OCI-LY7 (cell line): ENCODE measurements around the gene AOC3. TPM values are rescaled to one million over a fixed set of nuclear protein-coding genes. Genes with fewer than 3 reads are reported as not detected.

Experiments used
- BruUV-seq: library from RNA; stranded (reverse); fragments of 400-500 nt; replicated peaks from 2 replicates; lab custom pipeline; 2021; lab: Mats Ljungman, UMichigan
- CTCF ChIA-PET: fragments of 300-600 bp; sonication (Branson Sonifier 250); formaldehyde crosslinking; loops from one replicate; lab custom pipeline; 2022; ENCODE audit warnings: antibody characterized with exemption; ENCODE audit not compliant: unreplicated experiment; lab: Charles Lee
- POLR2A ChIA-PET: fragments of 300-600 bp; sonication (Branson Sonifier 250); formaldehyde crosslinking; loops from one replicate; lab custom pipeline; 2022; ENCODE audit warnings: antibody characterized with exemption; lab: Charles Lee
- DNase-seq: peaks from one replicate; pipeline ENCODE4 v3.0.0-alpha.2; 2015; ENCODE audit warnings: low spot score
- H2AFZ ChIP-seq: fragments of 200-600 bp; sonication (generic), shearing (Covaris generic); 2 replicates; pipeline ENCODE4 v1.6.1; 2014; ENCODE audit warnings: mild to moderate bottlenecking, antibody characterized with exemption, low read length, moderate library complexity
- H3K27ac ChIP-seq: fragments of 200-600 bp; sonication (generic); 2 replicates; pipeline ENCODE4 v1.5.1; 2014; ENCODE audit warnings: mixed run types, low read depth, mild to moderate bottlenecking, moderate library complexity, low read length, inconsistent platforms; ENCODE audit not compliant: poor library complexity, severe bottlenecking
- H3K36me3 ChIP-seq: fragments of 200-600 bp; sonication (generic); 2 replicates; pipeline ENCODE4 v1.6.1; 2014; ENCODE audit warnings: mild to moderate bottlenecking, antibody characterized with exemption, low read length, moderate library complexity, mixed read lengths; ENCODE audit not compliant: insufficient read depth
- H3K4me1 ChIP-seq: fragments of 200-600 bp; sonication (generic); 2 replicates; pipeline ENCODE4 v1.5.1; 2014; ENCODE audit warnings: mild to moderate bottlenecking, low read length; ENCODE audit not compliant: insufficient read depth, poor library complexity, severe bottlenecking
- H3K4me2 ChIP-seq: fragments of 200-600 bp; sonication (generic); 2 replicates; pipeline ENCODE4 v1.6.1; 2014; ENCODE audit warnings: mild to moderate bottlenecking, low read length
- H3K4me3 ChIP-seq: fragments of 200-600 bp; sonication (generic); 2 replicates; pipeline ENCODE4 v1.5.1; 2014; ENCODE audit warnings: mild to moderate bottlenecking, low read depth, low read length; ENCODE audit not compliant: poor library complexity, severe bottlenecking
- H3K79me2 ChIP-seq: fragments of 200-600 bp; sonication (generic); 2 replicates; pipeline ENCODE4 v1.6.1; 2016; ENCODE audit warnings: low read depth, mild to moderate bottlenecking, low read length, moderate library complexity, mixed read lengths; ENCODE audit not compliant: insufficient read depth
- H3K9me2 ChIP-seq: fragments of 200-600 bp; sonication (generic); 2 replicates; pipeline ENCODE4 v1.6.1; 2016; ENCODE audit warnings: mild to moderate bottlenecking, low read length, mixed read lengths; ENCODE audit not compliant: insufficient read depth
- H3K9me3 ChIP-seq: fragments of 200-600 bp; sonication (generic); 2 replicates; pipeline ENCODE4 v1.6.1; 2014; ENCODE audit warnings: mild to moderate bottlenecking, mixed run types, low read length, mixed read lengths
- H4K20me1 ChIP-seq: fragments of 200-600 bp; sonication (generic); 2 replicates; pipeline ENCODE4 v1.6.1; 2014; ENCODE audit warnings: mild to moderate bottlenecking, antibody characterized with exemption, low read length, moderate library complexity, mixed read lengths; ENCODE audit not compliant: insufficient read depth
- CTCF ChIP-seq: fragments of 200-600 bp; sonication (generic); conservative IDR thresholded peaks from 2 replicates; pipeline ENCODE4 v1.5.1; 2014; ENCODE audit warnings: mild to moderate bottlenecking, antibody characterized with exemption, low read length, moderate library complexity, mixed read lengths
- EZH2phosphoT487 ChIP-seq: fragments of 200-600 bp; sonication (generic); IDR thresholded peaks from 2 replicates; pipeline ENCODE4 v1.6.1; 2018; ENCODE audit warnings: low read depth, borderline replicate concordance, mild to moderate bottlenecking, mixed run types, antibody characterized with exemption, low read length, moderate library complexity, mixed read lengths
- intact Hi-C: fragments of 100-400 bp; cut with micrococcal nuclease; formaldehyde crosslinking; loops from one replicate; pipeline ENCODE4 v1.10.0; 2022; ENCODE audit not compliant: unreplicated experiment
- total RNA-seq, 2 experiments: library from RNA; depleted of rRNA in 1 of 2; stranded (reverse); fragments of >200 nt in 1 of 2; shearing (Covaris generic) in 1 of 2; gene quantifications; 2 replicates each; pipeline ENCODE4 v1.2.3, GENCODE V29; 2014 to 2022

AOC3 gene
- total RNA-seq, 2 experiments from 2014 or later = 0.73 to 2.5 TPM

DNA sequence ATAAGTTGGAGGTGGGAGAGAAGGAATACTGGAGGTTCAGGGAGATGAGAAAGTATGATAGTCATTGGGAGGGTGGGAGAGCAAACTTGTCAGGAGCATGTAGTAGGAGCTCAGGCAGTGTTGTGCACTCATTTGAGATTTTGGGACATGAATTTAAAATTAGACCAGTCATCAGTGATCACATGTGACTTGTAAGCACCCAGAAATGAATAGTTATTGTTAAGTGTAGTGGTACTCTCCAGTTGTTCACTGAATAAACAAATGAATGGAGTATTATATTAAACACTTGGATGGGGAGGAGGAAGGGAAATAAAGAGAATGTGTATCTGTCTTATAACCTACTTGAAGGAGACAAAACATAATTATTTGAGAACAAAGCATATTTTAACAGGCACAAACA is 20.0 kb upstream of the AOC3 start:
- Histone ChIP-seq H3K79me2 (peaks cover 37% of the 10 kb centered on the region), H3K36me3 (peaks cover 22% of the 10 kb centered on the region), H3K9me2 (no peaks in the 10 kb centered on the region), H4K20me1 (peaks cover 8% of the 10 kb centered on the region; the same call in 1 of the 2 replicates), H3K27ac (no peak overlapping the region), H3K4me1 (peaks cover 15% of the 10 kb centered on the region), H3K9me3 (no peaks in the 10 kb centered on the region), H3K4me3 (no peak overlapping the region), H2AFZ (no peak overlapping the region), H3K4me2 (no peak overlapping the region)
- no TSS peak for BruUV-seq
- TF ChIP-seq CTCF (no peak), EZH2phosphoT487 (no peak)
- ChIA-PET POLR2A (interaction anchor here (0.8 to 1.5 kb wide), 2 partner anchors 77 to 167 kb away, joined by 3 read pairs; no protein-coding TSS in a partner anchor), CTCF (no interaction called here)
- no peak for DNase-seq
- intact Hi-C loops = loop anchor here (5.0 kb wide), 2 partner anchors 76 to 166 kb away; partner anchors contain the start of gene RPL27

- POLR2A ChIA-PET = interaction anchor here (0.5 to 2.2 kb wide), 5 partner anchors 9 to 165 kb away, joined by 3 to 12 read pairs (median 3); partner anchors contain the start of gene BECN1
- intact Hi-C loops = loop anchor here (5.0 kb wide), 2 partner anchors 75 to 165 kb away; partner anchors contain the start of gene RPL27
- H2AFZ ChIP-seq = peak overlapping the region; percentile 86
These were observed 18.6 kb upstream of the AOC3 start for GRCh38 chr17:42832213-42832933.

More at GRCh38 chr17:42832213-42832933, 18.6 kb upstream of the AOC3 start:
- peaks cover 43% of the 10 kb centered on the region for H3K79me2 ChIP-seq
- TF ChIP-seq EZH2phosphoT487 = no peak
- TF ChIP-seq CTCF = no peak
- peaks cover 35% of the 10 kb centered on the region for H3K36me3 ChIP-seq
- H4K20me1 ChIP-seq = peaks cover 8% of the 10 kb centered on the region; the same call in 1 of the 2 replicates
- CTCF ChIA-PET = interaction anchor here (0.6 kb wide), 1 partner anchor 8 kb away, joined by 4 read pairs; the partner anchor contains the start of gene BECN1
- peak overlapping the region; percentile 60 for H3K27ac ChIP-seq
- DNase-seq = no peak
- peak overlapping the region; percentile 87 for H3K4me2 ChIP-seq
- H3K9me3 ChIP-seq = no peaks in the 10 kb centered on the region
- BruUV-seq = TSS peak; percentile 88
- peaks cover 15% of the 10 kb centered on the region for H3K4me1 ChIP-seq
- H3K9me2 ChIP-seq = no peaks in the 10 kb centered on the region
- peak overlapping the region; percentile 99 for H3K4me3 ChIP-seq
